ENCODE results near the gene TEX12. TPM values are rescaled to one million over a fixed set of nuclear protein-coding genes. Genes with fewer than 3 reads are reported as not detected.
"Not testable (repeated sequence)": the region's sequence is repeated elsewhere in the genome, so short reads cannot be mapped to it uniquely, and the experiment has no call there.

TEX12 gene
- total RNA-seq, 4 donors from 2014 or later = 1.3 to 1.7 TPM; not detected in 2

- Histone ChIP-seq H3K4me1 (no peaks in the 10 kb centered on the region), H3K27me3 (no peaks in the 10 kb centered on the region), H3K9me3 (no peaks in the 10 kb centered on the region), H3K4me3 (no peak overlapping the region), H3K27ac (no peak overlapping the region), H3K36me3 (no peaks in the 10 kb centered on the region)
- intact Hi-C loops (cut with DNase I; ENCODE audit: low total_unique reads) = no loop called here
- no peak for TF ChIP-seq POLR2A (IDR thresholded peaks at IDR 0.05)
- TF ChIP-seq, protein P1, sequence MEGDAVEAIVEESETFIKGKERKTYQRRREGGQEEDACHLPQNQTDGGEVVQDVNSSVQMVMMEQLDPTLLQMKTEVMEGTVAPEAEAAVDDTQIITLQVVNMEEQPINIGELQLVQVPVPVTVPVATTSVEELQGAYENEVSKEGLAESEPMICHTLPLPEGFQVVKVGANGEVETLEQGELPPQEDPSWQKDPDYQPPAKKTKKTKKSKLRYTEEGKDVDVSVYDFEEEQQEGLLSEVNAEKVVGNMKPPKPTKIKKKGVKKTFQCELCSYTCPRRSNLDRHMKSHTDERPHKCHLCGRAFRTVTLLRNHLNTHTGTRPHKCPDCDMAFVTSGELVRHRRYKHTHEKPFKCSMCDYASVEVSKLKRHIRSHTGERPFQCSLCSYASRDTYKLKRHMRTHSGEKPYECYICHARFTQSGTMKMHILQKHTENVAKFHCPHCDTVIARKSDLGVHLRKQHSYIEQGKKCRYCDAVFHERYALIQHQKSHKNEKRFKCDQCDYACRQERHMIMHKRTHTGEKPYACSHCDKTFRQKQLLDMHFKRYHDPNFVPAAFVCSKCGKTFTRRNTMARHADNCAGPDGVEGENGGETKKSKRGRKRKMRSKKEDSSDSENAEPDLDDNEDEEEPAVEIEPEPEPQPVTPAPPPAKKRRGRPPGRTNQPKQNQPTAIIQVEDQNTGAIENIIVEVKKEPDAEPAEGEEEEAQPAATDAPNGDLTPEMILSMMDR (IDR thresholded peaks at IDR 0.05) = no peak
- DNase-seq = no peak
Observed at GRCh38 chr11:112179601-112180000, 12.4 kb downstream of the TEX12 start.

DNA sequence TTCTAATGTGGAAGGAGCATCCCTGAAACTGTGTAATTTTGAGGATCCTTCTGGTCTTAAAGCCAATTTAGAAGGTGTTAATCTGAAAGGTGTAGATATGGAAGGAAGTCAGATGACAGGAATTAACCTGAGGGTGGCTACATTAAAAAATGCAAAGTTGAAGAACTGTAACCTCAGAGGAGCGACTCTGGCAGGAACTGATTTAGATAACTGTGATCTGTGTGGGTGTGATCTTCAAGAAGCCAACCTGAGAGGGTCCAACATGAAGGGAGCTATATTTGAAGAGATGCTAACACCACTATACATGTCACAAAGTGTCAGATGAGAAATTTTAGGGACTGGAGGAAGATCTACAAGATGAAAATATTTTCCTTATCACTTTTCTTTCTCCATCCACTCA is 15.7 kb downstream of the TEX12 start:
- Histone ChIP-seq H3K4me1 (no peaks in the 10 kb centered on the region), H3K4me3 (no peak overlapping the region), H3K9me3 (no peaks in the 10 kb centered on the region), H3K36me3 (no peaks in the 10 kb centered on the region), H3K27ac (no peak overlapping the region), H3K27me3 (no peaks in the 10 kb centered on the region)
- TF ChIP-seq POLR2A (IDR thresholded peaks at IDR 0.05) = no peak
- TF ChIP-seq, protein P1 (IDR thresholded peaks at IDR 0.05) = no peak
- intact Hi-C loops (cut with DNase I; ENCODE audit: low total_unique reads) = no loop called here
- DNase-seq = no peak

DNA sequence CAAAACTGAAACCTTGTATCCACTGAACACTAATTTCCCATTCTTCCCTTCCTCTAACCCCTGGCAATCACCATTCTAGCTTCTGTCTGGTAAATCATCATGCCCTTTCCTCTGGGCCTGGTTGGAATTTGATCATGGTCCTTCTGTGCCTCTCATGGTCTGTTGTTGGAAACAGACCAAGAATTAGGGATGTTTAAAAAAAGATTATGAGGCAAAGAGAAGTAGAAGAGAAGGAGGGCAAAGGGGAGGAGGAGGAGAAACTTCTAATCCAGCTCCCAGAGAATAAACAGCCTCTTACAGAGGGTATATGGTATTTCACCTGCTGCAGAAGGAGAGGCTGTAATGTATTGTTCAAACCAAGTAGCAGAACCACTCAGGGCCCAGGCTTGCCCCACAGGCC is 18.7 kb downstream of the TEX12 start:
- no peak overlapping the region for H3K27ac ChIP-seq
- intact Hi-C loops (cut with DNase I; ENCODE audit: low total_unique reads) = no loop called here
- DNase-seq = no peak
- H3K9me3 ChIP-seq = no peaks in the 10 kb centered on the region
- H3K4me1 ChIP-seq = no peaks in the 10 kb centered on the region
- H3K4me3 ChIP-seq = no peak overlapping the region
- H3K36me3 ChIP-seq = no peaks in the 10 kb centered on the region
- no peak for TF ChIP-seq POLR2A (IDR thresholded peaks at IDR 0.05)
- TF ChIP-seq, protein P1 (IDR thresholded peaks at IDR 0.05) = no peak
- H3K27me3 ChIP-seq = no peaks in the 10 kb centered on the region

DNA sequence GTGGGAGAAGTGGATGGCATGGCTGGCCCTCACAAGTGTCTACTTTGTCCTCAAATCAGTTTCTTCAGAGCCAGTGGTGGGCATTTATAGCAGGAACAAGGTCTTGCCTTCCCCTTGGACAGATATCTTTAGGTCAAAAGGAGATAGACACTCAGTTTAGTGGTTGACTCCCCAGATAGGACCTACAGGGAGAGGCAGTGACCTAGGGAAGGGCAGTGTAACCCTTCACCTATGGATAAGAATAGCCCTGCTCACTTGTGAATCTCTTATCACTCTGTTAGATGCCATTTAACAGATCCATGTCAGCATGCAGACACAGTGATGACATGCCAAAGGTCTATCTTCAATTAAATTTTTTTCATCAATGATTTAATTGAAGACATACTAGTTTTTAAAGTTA is 19.1 kb downstream of the TEX12 start:
- Histone ChIP-seq H3K27me3 (no peaks in the 10 kb centered on the region), H3K4me1 (no peaks in the 10 kb centered on the region), H3K9me3 (no peaks in the 10 kb centered on the region), H3K36me3 (no peaks in the 10 kb centered on the region), H3K27ac (no peak overlapping the region), H3K4me3 (no peak overlapping the region)
- no peak for DNase-seq
- no peak for TF ChIP-seq POLR2A (IDR thresholded peaks at IDR 0.05)
- TF ChIP-seq, protein P1 (IDR thresholded peaks at IDR 0.05) = no peak
- intact Hi-C loops (cut with DNase I; ENCODE audit: low total_unique reads) = no loop called here

GRCh38 chr11:112195113-112195512 is 27.9 kb downstream of the TEX12 start:
- H3K4me1 ChIP-seq; intact Hi-C loops (cut with DNase I; ENCODE audit: low total_unique reads); H3K27ac ChIP-seq: not testable (repeated sequence)

GRCh38 chr11:112195951-112196351 is 28.8 kb downstream of the TEX12 start:
- Histone ChIP-seq H3K27me3 (no peaks in the 10 kb centered on the region), H3K27ac (no peak overlapping the region), H3K4me1 (no peaks in the 10 kb centered on the region), H3K4me3 (no peak overlapping the region), H3K9me3 (no peaks in the 10 kb centered on the region), H3K36me3 (no peaks in the 10 kb centered on the region)
- DNase-seq = no peak
- TF ChIP-seq POLR2A (IDR thresholded peaks at IDR 0.05) = no peak
- TF ChIP-seq, protein P1 (IDR thresholded peaks at IDR 0.05) = no peak
- intact Hi-C loops (cut with DNase I; ENCODE audit: low total_unique reads) = no loop called here

More at GRCh38 chr11:112195113-112195512, 27.9 kb downstream of the TEX12 start:
- H3K27me3 ChIP-seq, H3K4me3 ChIP-seq, DNase-seq, H3K9me3 ChIP-seq, H3K36me3 ChIP-seq: not testable (repeated sequence)

Measured in uterus (tissue), 4 donors.